Adrenal gland (tissue), 12 donors: ENCODE measurements around the gene ARHGAP30. TPM values are rescaled to one million over a fixed set of nuclear protein-coding genes. Genes with fewer than 3 reads are reported as not detected.
"Not testable (repeated sequence)": the region's sequence is repeated elsewhere in the genome, so short reads cannot be mapped to it uniquely, and the experiment has no call there.

ENCODE experiments used
- DNase-seq, 7 donors: peaks; one replicate each; pipeline ENCODE4 v3.0.0-alpha.2; 2019 to 2020
- H3K27ac ChIP-seq, 5 donors: fragments of 200-600 bp; sonication (generic) in 4 of 5; 1 replicate in 3 of 5; 2 replicates in 2 of 5; pipeline versions ENCODE4 v1.5.1 to v1.8.0; 2016 to 2020; ENCODE audit warnings: mild to moderate bottlenecking in 1 of 5
- H3K27me3 ChIP-seq: fragments of 200-600 bp; 2 replicates; pipeline ENCODE4 v1.8.0; 2021
- H3K36me3 ChIP-seq, 2 donors: fragments of 200-600 bp; replicated peaks in 1 of 2; 1 replicate in 1 of 2; 2 replicates in 1 of 2; pipeline versions ENCODE4 v1.5.1 to v1.8.0; 2018 to 2022
- H3K4me1 ChIP-seq, 2 donors: fragments of 200-600 bp; replicated peaks in 1 of 2; 1 replicate in 1 of 2; 2 replicates in 1 of 2; pipeline versions ENCODE4 v1.5.1 to v1.8.0; 2018 to 2021
- H3K4me3 ChIP-seq, 4 donors: fragments of 200-600 bp; sonication (generic) in 3 of 4; one replicate each; pipeline ENCODE4 v1.5.1; 2016 to 2018
- H3K9me3 ChIP-seq, 3 donors: fragments of 200-600 bp; sonication (generic) in 1 of 3; replicated peaks in 1 of 3; 1 replicate in 2 of 3; 2 replicates in 1 of 3; pipeline versions ENCODE4 v1.5.1 to v1.8.0; 2016 to 2021
- POLR2A ChIP-seq, 2 donors: fragments of 450-650 bp; IDR thresholded peaks; one replicate each; pipeline ENCODE4 v1.6.1; 2017; ENCODE audit warnings: antibody characterized with exemption in 2 of 2, mild to moderate bottlenecking in 2 of 2, moderate library complexity in 1 of 2
- WGBS, 4 donors: extraction: QIAGEN DNeasy Blood & Tissue Kit in 2 of 4; methylation state at CpG; one replicate each; pipeline versions ENCODE4 v1.1.5 to v1.1.7; 2013 to 2017; 5-methylcytosine and 5-hydroxymethylcytosine counted together
- intact Hi-C, 2 donors: fragments of 100-400 bp; cut with DNase I; formaldehyde crosslinking; loops; one replicate each; pipeline versions ENCODE4 v1.14.1 to v1.15.0; 2022 to 2023
- polyA plus RNA-seq, 3 donors: library from polyadenylated mRNA; stranded (reverse); fragments of 200-250 nt in 2 of 3; fragments of 350-450 nt in 1 of 3; fragmentation: Illumina TruSeq in 1 of 3; extraction: RNeasy Lipid Tissue Mini Kit (QIAGEN cat#74804) in 1 of 3; gene quantifications; one replicate each; pipeline ENCODE4 v1.2.3, GENCODE V29; 2013 to 2014
- total RNA-seq, 9 donors: library from RNA; depleted of rRNA in 4 of 9; stranded (reverse); fragments of >200 nt in 4 of 9; fragments of 120-200 nt in 1 of 9; fragmentation: NEBNext Ultra II Directional in 1 of 9; extraction: Animal tissue kit (Norgen Biotek cat#: 25700) in 1 of 9; gene quantifications; one replicate each; pipeline versions ENCODE4 v1.1.0 to v1.2.4, GENCODE V29; 2013 to 2023
- TF ChIP-seq, protein P1 (sequence below), 6 experiments: fragments of 450-650 bp in 4 of 6; fragments of 200-600 bp in 2 of 6; sonication (generic) in 1 of 6; IDR thresholded peaks; 1 replicate in 5 of 6; 2 replicates in 1 of 6; pipeline versions ENCODE4 v1.5.1 to v1.8.0; 2016 to 2021; ENCODE audit warnings: antibody characterized with exemption in 6 of 6, mild to moderate bottlenecking in 2 of 6, moderate library complexity in 1 of 6
- donor health status: healthy with polysubstance abuse.
- donor health status: Bipolar disorder and iron deficiency.
- donor health status: DM: yes; HTN: yes; CAD: no.
- donor health status: DM: no; HTN: no; CAD: no.
- donor health status: DM: no; HTN: no; CAD: no.
- donor health status: DM: yes; HTN: yes; CAD: no.

Gene ARHGAP30
- total and polyA plus RNA-seq, 12 donors, result 0.89 to 17.5 (median 9.9) TPM

DNA sequence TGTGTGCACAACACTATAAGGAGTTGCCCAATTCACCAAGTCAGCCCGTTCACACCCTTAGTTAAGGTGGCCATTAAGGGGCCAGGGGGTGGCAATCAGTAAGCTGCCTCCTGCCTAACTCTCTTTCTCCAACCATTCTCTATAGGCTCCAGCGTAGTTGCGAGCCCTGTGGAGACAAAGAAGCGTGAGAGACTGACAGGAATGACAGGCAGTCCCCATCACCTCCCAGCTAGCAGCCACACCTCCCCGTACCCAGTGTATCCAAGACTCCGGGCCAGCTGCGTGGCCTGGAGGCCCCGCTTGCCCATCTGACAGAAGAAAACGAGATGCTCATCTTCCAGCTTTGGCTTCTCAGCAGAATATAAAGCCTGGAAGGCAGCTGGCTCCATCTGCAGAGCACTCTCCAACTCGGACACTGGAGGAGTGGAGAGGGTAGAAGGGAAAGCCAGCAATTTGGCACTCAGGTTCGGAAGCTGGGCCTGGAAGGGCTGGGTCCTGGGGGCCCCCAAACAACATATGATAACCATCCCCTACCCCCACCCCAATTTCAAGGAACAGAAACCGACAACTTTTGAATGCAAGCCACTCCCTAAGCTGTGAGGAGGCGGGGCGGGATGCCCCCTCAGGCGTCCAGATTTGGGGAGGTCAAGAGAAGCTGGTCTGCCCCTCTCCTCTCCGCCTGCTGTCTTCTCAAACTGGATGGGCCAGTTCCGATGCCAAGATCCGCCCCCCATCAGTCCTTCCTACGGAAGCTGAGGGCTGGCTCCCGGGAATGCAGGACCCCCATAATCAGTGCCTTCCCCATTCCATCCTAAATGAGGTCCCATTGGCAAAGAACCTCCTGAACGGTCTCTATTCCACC, 31.8 kb downstream of the ARHGAP30 start:
- intact Hi-C loops, result no loop called here
- peak overlapping the region in 1 of 5 donors; percentile 67 for H3K27ac ChIP-seq

GRCh38 chr1:161033751-161034150, 35.9 kb downstream of the ARHGAP30 start:
- DNase-seq, result no peak
- 95 to 100% (median 98%) methylated on average over 3 of the region's 3 CpGs for WGBS, 4 donors

More for the DNA sequence above, 31.8 kb downstream of the ARHGAP30 start:
- TF ChIP-seq, protein P1, sequence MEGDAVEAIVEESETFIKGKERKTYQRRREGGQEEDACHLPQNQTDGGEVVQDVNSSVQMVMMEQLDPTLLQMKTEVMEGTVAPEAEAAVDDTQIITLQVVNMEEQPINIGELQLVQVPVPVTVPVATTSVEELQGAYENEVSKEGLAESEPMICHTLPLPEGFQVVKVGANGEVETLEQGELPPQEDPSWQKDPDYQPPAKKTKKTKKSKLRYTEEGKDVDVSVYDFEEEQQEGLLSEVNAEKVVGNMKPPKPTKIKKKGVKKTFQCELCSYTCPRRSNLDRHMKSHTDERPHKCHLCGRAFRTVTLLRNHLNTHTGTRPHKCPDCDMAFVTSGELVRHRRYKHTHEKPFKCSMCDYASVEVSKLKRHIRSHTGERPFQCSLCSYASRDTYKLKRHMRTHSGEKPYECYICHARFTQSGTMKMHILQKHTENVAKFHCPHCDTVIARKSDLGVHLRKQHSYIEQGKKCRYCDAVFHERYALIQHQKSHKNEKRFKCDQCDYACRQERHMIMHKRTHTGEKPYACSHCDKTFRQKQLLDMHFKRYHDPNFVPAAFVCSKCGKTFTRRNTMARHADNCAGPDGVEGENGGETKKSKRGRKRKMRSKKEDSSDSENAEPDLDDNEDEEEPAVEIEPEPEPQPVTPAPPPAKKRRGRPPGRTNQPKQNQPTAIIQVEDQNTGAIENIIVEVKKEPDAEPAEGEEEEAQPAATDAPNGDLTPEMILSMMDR (IDR thresholded peaks at IDR 0.05), result no peak
- no peak for TF ChIP-seq POLR2A (IDR thresholded peaks at IDR 0.05)
- H3K27me3 ChIP-seq, result no peaks in the 10 kb centered on the region
- WGBS, 4 donors, result 53 to 66% (median 60%) methylated on average over 18 to 21 of the region's 21 CpGs
- H3K4me3 ChIP-seq, result peak overlapping the region; percentile 21 to 73 (median 50)
- no peak for DNase-seq
- H3K4me1 ChIP-seq, result peaks cover 9 to 13% of the 10 kb centered on the region in 2 donors
- H3K36me3 ChIP-seq, result peaks cover 0 to 37% of the 10 kb centered on the region in 2 donors
- H3K9me3 ChIP-seq, result no peaks in the 10 kb centered on the region

GRCh38 chr1:161032409-161032808, 37.3 kb downstream of the ARHGAP30 start:
- peak in 4 of 7 donors; percentile 31 to 63 (median 42) for DNase-seq
- 21 to 36% (median 29%) methylated on average over 1 of the region's 1 CpG for WGBS, 4 donors
- no peaks in the 10 kb centered on the region for H3K36me3 ChIP-seq
- no peaks in the 10 kb centered on the region for H3K9me3 ChIP-seq
- no peak for TF ChIP-seq POLR2A (IDR thresholded peaks at IDR 0.05)
- TF ChIP-seq, protein P1 (IDR thresholded peaks at IDR 0.05), result no peak
- H3K4me1 ChIP-seq, result peaks cover 5 to 20% of the 10 kb centered on the region in 2 donors
- H3K27ac ChIP-seq, result peak overlapping the region; percentile 24 to 80 (median 57)
- no peak overlapping the region for H3K4me3 ChIP-seq
- intact Hi-C loops, result no loop called here
- H3K27me3 ChIP-seq, result no peaks in the 10 kb centered on the region

More at GRCh38 chr1:161033751-161034150, 35.9 kb downstream of the ARHGAP30 start:
- intact Hi-C loops, result no loop called here
- Histone ChIP-seq H3K27me3 (no peaks in the 10 kb centered on the region), H3K4me3 (no peak overlapping the region), H3K9me3 (no peaks in the 10 kb centered on the region), H3K4me1 (peaks cover 9 to 28% of the 10 kb centered on the region in 2 donors), H3K36me3 (no peaks in the 10 kb centered on the region), H3K27ac (peak overlapping the region in 1 of 5 donors; percentile 28)
- TF ChIP-seq, protein P1 (IDR thresholded peaks at IDR 0.05), result no peak
- no peak for TF ChIP-seq POLR2A (IDR thresholded peaks at IDR 0.05)

GRCh38 chr1:161031874-161032273, 37.8 kb downstream of the ARHGAP30 start:
- peaks cover 5 to 20% of the 10 kb centered on the region in 2 donors for H3K4me1 ChIP-seq
- no peaks in the 10 kb centered on the region for H3K9me3 ChIP-seq
- TF ChIP-seq POLR2A (IDR thresholded peaks at IDR 0.05), result no peak
- TF ChIP-seq, protein P1 (IDR thresholded peaks at IDR 0.05), result no peak
- no peak overlapping the region for H3K4me3 ChIP-seq
- no peaks in the 10 kb centered on the region for H3K27me3 ChIP-seq
- intact Hi-C loops, result no loop called here
- WGBS, 4 donors, result 56 to 78% (median 67%) methylated on average over 2 of the region's 2 CpGs
- H3K36me3 ChIP-seq, result no peaks in the 10 kb centered on the region
- H3K27ac ChIP-seq, result peak overlapping the region in 4 of 5 donors; percentile 52 to 80 (median 60)
- DNase-seq, result no peak

DNA sequence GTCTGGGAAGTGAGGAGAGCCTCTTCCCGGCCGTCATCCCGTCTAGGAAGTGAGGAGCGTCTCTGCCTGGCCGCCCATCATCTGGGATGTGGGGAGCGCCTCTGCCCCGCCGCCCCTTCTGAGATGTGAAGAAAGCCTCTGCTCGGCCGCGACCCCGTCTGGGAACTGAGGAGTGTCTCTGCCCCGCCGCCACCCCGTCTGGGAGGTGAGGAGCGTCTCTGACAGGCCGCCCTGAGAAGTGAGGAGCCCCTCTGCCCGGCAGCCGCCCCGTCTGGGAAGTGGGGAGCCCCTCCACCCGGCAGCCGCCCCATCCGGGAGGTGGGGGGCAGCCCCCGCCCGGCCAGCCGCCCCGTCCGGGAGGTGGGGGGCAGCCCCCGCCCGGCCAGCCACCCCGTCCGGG, 40.2 kb downstream of the ARHGAP30 start:
- H3K9me3 ChIP-seq, H3K4me3 ChIP-seq, H3K27ac ChIP-seq, H3K36me3 ChIP-seq, intact Hi-C loops, DNase-seq, H3K27me3 ChIP-seq: not testable (repeated sequence)
- H3K4me1 ChIP-seq, result peaks cover 5 to 20% of the 10 kb centered on the region in 2 donors
- WGBS, 4 donors, result 96 to 97% methylated on average over 32 of the region's 32 CpGs; no CpG with 5 or more reads in 2 of the 4 donors

DNA sequence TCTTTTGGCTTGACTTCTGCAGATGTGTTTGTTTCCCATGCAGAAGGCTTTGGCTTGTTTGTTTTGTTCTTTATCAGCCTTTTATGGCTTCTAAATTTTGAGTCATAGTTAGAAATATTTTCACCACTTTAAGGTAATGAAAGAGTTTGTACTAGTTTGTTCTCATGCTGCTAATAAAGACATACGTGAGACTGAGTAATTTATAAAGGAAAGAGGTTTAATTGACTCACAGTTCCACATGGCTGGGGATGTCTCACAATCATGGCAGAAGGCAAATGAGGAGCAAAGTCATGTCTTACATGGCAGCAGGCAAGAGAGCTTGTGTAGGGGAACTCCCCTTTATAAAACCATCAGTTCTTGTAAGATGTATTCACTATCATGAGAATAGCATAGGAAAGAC, 42.7 kb downstream of the ARHGAP30 start:
- WGBS, 4 donors, result 58 to 76% (median 65%) methylated on average over 1 of the region's 1 CpG
- H3K27ac ChIP-seq, result not testable (repeated sequence)

GRCh38 chr1:161022432-161022831, 47.3 kb downstream of the ARHGAP30 start:
- H3K9me3 ChIP-seq, H3K27me3 ChIP-seq, H3K4me3 ChIP-seq, intact Hi-C loops, H3K36me3 ChIP-seq, DNase-seq, H3K27ac ChIP-seq: not testable (repeated sequence)
- WGBS, 4 donors, result 88 to 92% (median 91%) methylated on average over 12 of the region's 12 CpGs
- peaks cover 14 to 31% of the 10 kb centered on the region in 2 donors for H3K4me1 ChIP-seq

More for the DNA sequence above, 42.7 kb downstream of the ARHGAP30 start:
- H3K4me3 ChIP-seq, H3K4me1 ChIP-seq, DNase-seq, H3K36me3 ChIP-seq, H3K9me3 ChIP-seq, intact Hi-C loops, H3K27me3 ChIP-seq: not testable (repeated sequence)
